B cell (primary cell): ENCODE data around the gene CACNA1A.

ENCODE experiments used
- EZH2 ChIP-seq: IDR thresholded peaks from 2 replicates; pipeline ENCODE4 v1.6.1; 2012; ENCODE audit warnings: borderline replicate concordance, low read depth, mild to moderate bottlenecking, moderate library complexity, low read length; ENCODE audit not compliant: insufficient read depth, poor library complexity, severe bottlenecking
- TF ChIP-seq, protein P1 (sequence below): fragments of 200-600 bp; IDR thresholded peaks from one replicate; pipeline ENCODE4 v1.8.0; 2022; ENCODE audit warnings: antibody characterized with exemption, mild to moderate bottlenecking

DNA sequence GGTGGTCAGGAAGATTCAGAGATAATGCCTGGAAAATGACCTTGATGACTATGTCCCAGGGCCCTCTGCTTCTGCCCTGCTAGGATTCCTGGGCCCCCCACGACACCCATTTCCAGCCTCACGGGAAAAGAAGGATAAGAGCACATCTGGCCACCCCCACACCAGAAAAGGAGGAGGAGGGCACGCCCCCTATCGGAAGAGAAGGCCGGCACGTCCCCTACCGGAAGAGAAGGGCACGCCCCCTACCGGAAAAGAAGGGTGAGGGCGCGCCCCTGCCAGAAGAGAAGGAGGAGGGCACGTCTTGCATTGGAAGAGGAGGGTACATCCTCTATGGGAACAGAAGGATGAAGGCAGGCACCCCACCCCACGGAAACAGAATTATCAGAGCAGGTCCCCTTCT lies 271.8 kb downstream of the CACNA1A start:
- TF ChIP-seq, protein P1, sequence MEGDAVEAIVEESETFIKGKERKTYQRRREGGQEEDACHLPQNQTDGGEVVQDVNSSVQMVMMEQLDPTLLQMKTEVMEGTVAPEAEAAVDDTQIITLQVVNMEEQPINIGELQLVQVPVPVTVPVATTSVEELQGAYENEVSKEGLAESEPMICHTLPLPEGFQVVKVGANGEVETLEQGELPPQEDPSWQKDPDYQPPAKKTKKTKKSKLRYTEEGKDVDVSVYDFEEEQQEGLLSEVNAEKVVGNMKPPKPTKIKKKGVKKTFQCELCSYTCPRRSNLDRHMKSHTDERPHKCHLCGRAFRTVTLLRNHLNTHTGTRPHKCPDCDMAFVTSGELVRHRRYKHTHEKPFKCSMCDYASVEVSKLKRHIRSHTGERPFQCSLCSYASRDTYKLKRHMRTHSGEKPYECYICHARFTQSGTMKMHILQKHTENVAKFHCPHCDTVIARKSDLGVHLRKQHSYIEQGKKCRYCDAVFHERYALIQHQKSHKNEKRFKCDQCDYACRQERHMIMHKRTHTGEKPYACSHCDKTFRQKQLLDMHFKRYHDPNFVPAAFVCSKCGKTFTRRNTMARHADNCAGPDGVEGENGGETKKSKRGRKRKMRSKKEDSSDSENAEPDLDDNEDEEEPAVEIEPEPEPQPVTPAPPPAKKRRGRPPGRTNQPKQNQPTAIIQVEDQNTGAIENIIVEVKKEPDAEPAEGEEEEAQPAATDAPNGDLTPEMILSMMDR = peak; percentile 71
- TF ChIP-seq EZH2 = no peak
